OCI-LY7 (cell line): ENCODE measurements around the gene IRS1. TPM values are rescaled to one million over a fixed set of nuclear protein-coding genes. Genes with fewer than 3 reads are reported as not detected.

Source experiments
- Bru-seq: library from RNA; stranded (reverse); fragments of 400-500 nt; gene quantifications from one replicate; lab custom pipeline; 2021; lab: Mats Ljungman, UMichigan
- BruChase-seq, 2 experiments: library from RNA; stranded (reverse); fragments of 400-500 nt; gene quantifications; one replicate each; lab custom pipeline; 2021; lab: Mats Ljungman, UMichigan
- BruUV-seq: library from RNA; stranded (reverse); fragments of 400-500 nt; replicated peaks from 2 replicates; lab custom pipeline; 2021; lab: Mats Ljungman, UMichigan
- CTCF ChIA-PET: fragments of 300-600 bp; sonication (Branson Sonifier 250); formaldehyde crosslinking; loops from one replicate; lab custom pipeline; 2022; ENCODE audit warnings: antibody characterized with exemption; ENCODE audit not compliant: unreplicated experiment; lab: Charles Lee
- POLR2A ChIA-PET: fragments of 300-600 bp; sonication (Branson Sonifier 250); formaldehyde crosslinking; loops from one replicate; lab custom pipeline; 2022; ENCODE audit warnings: antibody characterized with exemption; lab: Charles Lee
- DNase-seq: peaks from one replicate; pipeline ENCODE4 v3.0.0-alpha.2; 2015; ENCODE audit warnings: low spot score
- H2AFZ ChIP-seq: fragments of 200-600 bp; sonication (generic), shearing (Covaris generic); 2 replicates; pipeline ENCODE4 v1.6.1; 2014; ENCODE audit warnings: mild to moderate bottlenecking, antibody characterized with exemption, low read length, moderate library complexity
- H3K27ac ChIP-seq: fragments of 200-600 bp; sonication (generic); 2 replicates; pipeline ENCODE4 v1.5.1; 2014; ENCODE audit warnings: mixed run types, low read depth, mild to moderate bottlenecking, moderate library complexity, low read length, inconsistent platforms; ENCODE audit not compliant: poor library complexity, severe bottlenecking
- H3K36me3 ChIP-seq: fragments of 200-600 bp; sonication (generic); 2 replicates; pipeline ENCODE4 v1.6.1; 2014; ENCODE audit warnings: mild to moderate bottlenecking, antibody characterized with exemption, low read length, moderate library complexity, mixed read lengths; ENCODE audit not compliant: insufficient read depth
- H3K4me1 ChIP-seq: fragments of 200-600 bp; sonication (generic); 2 replicates; pipeline ENCODE4 v1.5.1; 2014; ENCODE audit warnings: mild to moderate bottlenecking, low read length; ENCODE audit not compliant: insufficient read depth, poor library complexity, severe bottlenecking
- H3K4me2 ChIP-seq: fragments of 200-600 bp; sonication (generic); 2 replicates; pipeline ENCODE4 v1.6.1; 2014; ENCODE audit warnings: mild to moderate bottlenecking, low read length
- H3K4me3 ChIP-seq: fragments of 200-600 bp; sonication (generic); 2 replicates; pipeline ENCODE4 v1.5.1; 2014; ENCODE audit warnings: mild to moderate bottlenecking, low read depth, low read length; ENCODE audit not compliant: poor library complexity, severe bottlenecking
- H3K79me2 ChIP-seq: fragments of 200-600 bp; sonication (generic); 2 replicates; pipeline ENCODE4 v1.6.1; 2016; ENCODE audit warnings: low read depth, mild to moderate bottlenecking, low read length, moderate library complexity, mixed read lengths; ENCODE audit not compliant: insufficient read depth
- H3K9me2 ChIP-seq: fragments of 200-600 bp; sonication (generic); 2 replicates; pipeline ENCODE4 v1.6.1; 2016; ENCODE audit warnings: mild to moderate bottlenecking, low read length, mixed read lengths; ENCODE audit not compliant: insufficient read depth
- H3K9me3 ChIP-seq: fragments of 200-600 bp; sonication (generic); 2 replicates; pipeline ENCODE4 v1.6.1; 2014; ENCODE audit warnings: mild to moderate bottlenecking, mixed run types, low read length, mixed read lengths
- H4K20me1 ChIP-seq: fragments of 200-600 bp; sonication (generic); 2 replicates; pipeline ENCODE4 v1.6.1; 2014; ENCODE audit warnings: mild to moderate bottlenecking, antibody characterized with exemption, low read length, moderate library complexity, mixed read lengths; ENCODE audit not compliant: insufficient read depth
- CTCF ChIP-seq: fragments of 200-600 bp; sonication (generic); conservative IDR thresholded peaks from 2 replicates; pipeline ENCODE4 v1.5.1; 2014; ENCODE audit warnings: mild to moderate bottlenecking, antibody characterized with exemption, low read length, moderate library complexity, mixed read lengths
- EZH2phosphoT487 ChIP-seq: fragments of 200-600 bp; sonication (generic); IDR thresholded peaks from 2 replicates; pipeline ENCODE4 v1.6.1; 2018; ENCODE audit warnings: low read depth, borderline replicate concordance, mild to moderate bottlenecking, mixed run types, antibody characterized with exemption, low read length, moderate library complexity, mixed read lengths
- intact Hi-C: fragments of 100-400 bp; cut with micrococcal nuclease; formaldehyde crosslinking; loops from one replicate; pipeline ENCODE4 v1.10.0; 2022; ENCODE audit not compliant: unreplicated experiment
- long read RNA-seq: library from polyadenylated mRNA; stranded (forward); transcript quantifications from one replicate; pipeline ENCODE4 v2.0.0, GENCODE V29; 2022
- total RNA-seq, 2 experiments: library from RNA; depleted of rRNA in 1 of 2; stranded (reverse); fragments of >200 nt in 1 of 2; shearing (Covaris generic) in 1 of 2; gene quantifications; 2 replicates each; pipeline ENCODE4 v1.2.3, GENCODE V29; 2014 to 2022

IRS1 gene
- total RNA-seq (2014; rRNA removed; shearing (Covaris generic)) (15.9 and 18.1 TPM in 2 replicates), total RNA-seq (2022) (23.5 and 23.6 TPM in 2 replicates), Bru-seq, nascent RNA (percentile 77 among the genes with signal in this experiment), BruChase-seq, experiment 1, labeled RNA remaining after a 6-hour chase (percentile 72 among the genes with signal in this experiment), BruChase-seq, experiment 2, labeled RNA remaining after a 2-hour chase (percentile 81 among the genes with signal in this experiment)
- long read RNA-seq, full-length matches to known transcripts = 41 of 62 reads
- long read RNA-seq, partial matches to known transcripts = 0 of 62 reads
- long read RNA-seq, other reads (novel, unspliced or antisense) = 21 of 62 reads

GRCh38 chr2:226799211-226799975, at the start of gene IRS1:
Gene IRS1, minus strand, starts transcription at chr2:226799820. Its CDS starts 1,082 bp downstream, at chr2:226798738.
- Histone ChIP-seq H3K9me3 (no peaks in the 10 kb centered on the region), H3K4me1 (peaks cover 44% of the 10 kb centered on the region), H2AFZ (peak within 1 kb of the TSS; percentile 86), H3K79me2 (peaks cover 40% of the 10 kb centered on the region), H3K9me2 (no peaks in the 10 kb centered on the region), H3K36me3 (peaks cover 36% of the 10 kb centered on the region), H3K27ac (peak within 1 kb of the TSS; percentile 85), H3K4me2 (peak within 1 kb of the TSS; percentile 95), H4K20me1 (peaks cover 5% of the 10 kb centered on the region), H3K4me3 (peak within 1 kb of the TSS; percentile 89)
- BruUV-seq = no TSS peak
- no peak for TF ChIP-seq EZH2phosphoT487
- ChIA-PET CTCF (interaction anchor here (0.6 to 2.0 kb wide), 9 partner anchors 10 to 1815 kb away, joined by 3 to 19 read pairs (median 4); no protein-coding TSS in a partner anchor), POLR2A (interaction anchor here (0.6 to 5.0 kb wide), 14 partner anchors 9 to 262 kb away, joined by 3 to 26 read pairs (median 6); partner anchors contain the start of gene RHBDD1)
- intact Hi-C loops = loop anchor here (1.0 to 10.0 kb wide), 7 partner anchors 8 to 1525 kb away; no protein-coding TSS in a partner anchor
- DNase-seq = peak; percentile 87

- CTCF ChIA-PET = no interaction called here
- Histone ChIP-seq H3K4me2 (no peak overlapping the region), H3K9me2 (no peaks in the 10 kb centered on the region), H3K4me1 (peaks cover 20% of the 10 kb centered on the region), H2AFZ (no peak overlapping the region), H3K79me2 (peaks cover 29% of the 10 kb centered on the region; the same call in 1 of the 2 replicates), H3K9me3 (no peaks in the 10 kb centered on the region), H3K27ac (no peak overlapping the region), H3K4me3 (no peak overlapping the region), H3K36me3 (peaks cover 8% of the 10 kb centered on the region; the same call in 1 of the 2 replicates), H4K20me1 (no peaks in the 10 kb centered on the region)
- DNase-seq = no peak
- intact Hi-C loops = no loop called here
- POLR2A ChIA-PET = interaction anchor here (1.3 to 2.4 kb wide), 5 partner anchors 10 to 58 kb away, joined by 3 to 11 read pairs (median 4); no protein-coding TSS in a partner anchor
- no TSS peak for BruUV-seq
- TF ChIP-seq CTCF = no peak
- no peak for TF ChIP-seq EZH2phosphoT487
Observed at GRCh38 chr2:226849349-226849748, 49.7 kb upstream of the IRS1 start.

- Histone ChIP-seq H2AFZ (no peak overlapping the region), H4K20me1 (no peaks in the 10 kb centered on the region), H3K79me2 (peaks cover 45% of the 10 kb centered on the region), H3K4me2 (no peak overlapping the region), H3K9me2 (no peaks in the 10 kb centered on the region), H3K9me3 (peaks cover 1% of the 10 kb centered on the region; the same call in 1 of the 2 replicates), H3K36me3 (peaks cover 20% of the 10 kb centered on the region), H3K4me1 (peaks cover 39% of the 10 kb centered on the region), H3K4me3 (no peak overlapping the region), H3K27ac (no peak overlapping the region)
- TF ChIP-seq CTCF (no peak), EZH2phosphoT487 (no peak)
- BruUV-seq = no TSS peak
- DNase-seq = no peak
- POLR2A ChIA-PET = interaction anchor here (0.5 to 3.1 kb wide), 6 partner anchors 8 to 135 kb away, joined by 3 to 14 read pairs (median 5); no protein-coding TSS in a partner anchor
- CTCF ChIA-PET = no interaction called here
- intact Hi-C loops = no loop called here
Observed at GRCh38 chr2:226847511-226847910, 47.9 kb upstream of the IRS1 start.
